Osteocyte (in vitro differentiated cells): ENCODE measurements around the gene IFI16. TPM values are rescaled to one million over a fixed set of nuclear protein-coding genes. Genes with fewer than 3 reads are reported as not detected.
"Not testable (repeated sequence)": the region's sequence is repeated elsewhere in the genome, so short reads cannot be mapped to it uniquely, and the experiment has no call there.

Experiments
- DNase-seq: peaks from one replicate; pipeline ENCODE4 v3.0.0; 2021; ENCODE audit warnings: mixed read lengths; ENCODE audit not compliant: unreplicated experiment; ENCODE audit errors: extremely low spot score
- H3K27ac Mint-ChIP-seq: one replicate; pipeline ENCODE4 v1.8.0; 2021; ENCODE audit warnings: mild to moderate bottlenecking, mixed read lengths; ENCODE audit not compliant: unreplicated experiment
- H3K27me3 Mint-ChIP-seq: one replicate; pipeline ENCODE4 v1.8.0; 2021; ENCODE audit warnings: mixed read lengths; ENCODE audit not compliant: unreplicated experiment
- H3K36me3 Mint-ChIP-seq: one replicate; pipeline ENCODE4 v1.8.0; 2021; ENCODE audit warnings: mixed read lengths; ENCODE audit not compliant: unreplicated experiment
- H3K4me1 Mint-ChIP-seq: one replicate; pipeline ENCODE4 v1.8.0; 2021; ENCODE audit warnings: mixed read lengths; ENCODE audit not compliant: unreplicated experiment
- H3K4me3 Mint-ChIP-seq: one replicate; pipeline ENCODE4 v1.8.0; 2021; ENCODE audit warnings: mild to moderate bottlenecking, moderate library complexity, mixed read lengths; ENCODE audit not compliant: unreplicated experiment
- H3K9me3 Mint-ChIP-seq: one replicate; pipeline ENCODE4 v1.8.0; 2021; ENCODE audit warnings: mixed read lengths; ENCODE audit not compliant: unreplicated experiment
- CTCF ChIP-seq: fragments of 200-600 bp; sonication (generic); IDR thresholded peaks from 2 replicates; pipeline ENCODE4 v1.5.0; 2021; ENCODE audit warnings: antibody characterized with exemption, mild to moderate bottlenecking, moderate library complexity
- total RNA-seq: library from RNA; stranded (reverse); gene quantifications from 2 replicates; pipeline ENCODE4 v1.2.1, GENCODE V29; 2021

Gene IFI16
- total RNA-seq, 1 donor from 2014 or later: 62.4 TPM

GRCh38 chr1:159005676-159006075 lies 4.0 kb upstream of the IFI16 start:
- no peak for DNase-seq
- no peak overlapping the region for H3K27ac Mint-ChIP-seq
- no peaks in the 10 kb centered on the region for H3K36me3 Mint-ChIP-seq
- H3K4me1 Mint-ChIP-seq: peaks cover 20% of the 10 kb centered on the region
- H3K27me3 Mint-ChIP-seq: no peaks in the 10 kb centered on the region
- H3K4me3 Mint-ChIP-seq: no peak overlapping the region
- no peaks in the 10 kb centered on the region for H3K9me3 Mint-ChIP-seq
- no peak for TF ChIP-seq CTCF

- not testable (repeated sequence) for H3K27ac Mint-ChIP-seq
These were observed 3.4 kb upstream of the IFI16 start for GRCh38 chr1:159006210-159006807.

GRCh38 chr1:159007726-159008125 lies 2.0 kb upstream of the IFI16 start:
- peaks cover 29% of the 10 kb centered on the region for H3K4me1 Mint-ChIP-seq

More at GRCh38 chr1:159006210-159006807, 3.4 kb upstream of the IFI16 start:
- peaks cover 19% of the 10 kb centered on the region for H3K4me1 Mint-ChIP-seq
- not testable (repeated sequence) for H3K27me3 Mint-ChIP-seq, H3K4me3 Mint-ChIP-seq, H3K9me3 Mint-ChIP-seq, DNase-seq, H3K36me3 Mint-ChIP-seq

DNA sequence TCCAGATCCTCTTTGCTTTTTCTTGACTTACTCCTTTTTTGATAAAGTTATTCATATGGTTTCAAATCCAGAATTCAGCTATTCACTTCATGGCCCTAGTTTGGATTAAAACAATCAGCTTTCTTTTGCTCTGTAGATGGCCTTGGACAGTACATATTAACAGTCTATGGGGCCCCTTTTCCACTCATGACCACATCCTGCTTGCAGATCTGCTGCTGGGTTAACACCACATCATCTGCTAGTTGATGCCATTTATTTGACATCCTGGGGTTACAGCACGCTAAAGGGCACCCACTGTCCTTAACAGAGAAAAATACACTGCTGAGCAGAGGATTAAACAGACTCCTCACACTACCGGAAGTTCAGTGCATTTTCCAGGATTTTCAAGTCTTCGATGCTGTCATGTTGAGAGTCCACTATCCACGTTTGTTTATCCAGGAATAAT lies 941 bp upstream of the IFI16 start:
- H3K4me1 Mint-ChIP-seq: peaks cover 36% of the 10 kb centered on the region
- H3K4me3 Mint-ChIP-seq: no peak overlapping the region
- peaks cover 9% of the 10 kb centered on the region for H3K36me3 Mint-ChIP-seq
- DNase-seq: no peak
- peak overlapping the region; percentile 95 for H3K27ac Mint-ChIP-seq
- H3K27me3 Mint-ChIP-seq: no peaks in the 10 kb centered on the region
- no peaks in the 10 kb centered on the region for H3K9me3 Mint-ChIP-seq
- TF ChIP-seq CTCF: no peak

More at GRCh38 chr1:159007726-159008125, 2.0 kb upstream of the IFI16 start:
- no peak overlapping the region for H3K27ac Mint-ChIP-seq
- H3K9me3 Mint-ChIP-seq: no peaks in the 10 kb centered on the region
- H3K4me3 Mint-ChIP-seq: no peak overlapping the region
- H3K36me3 Mint-ChIP-seq: peaks cover 3% of the 10 kb centered on the region
- H3K27me3 Mint-ChIP-seq: no peaks in the 10 kb centered on the region
- no peak for TF ChIP-seq CTCF
- DNase-seq: no peak

- no peak for DNase-seq
- TF ChIP-seq CTCF: no peak
- H3K4me3 Mint-ChIP-seq: peak overlapping the region; percentile 83
- no peaks in the 10 kb centered on the region for H3K27me3 Mint-ChIP-seq
- no peaks in the 10 kb centered on the region for H3K9me3 Mint-ChIP-seq
- peaks cover 38% of the 10 kb centered on the region for H3K4me1 Mint-ChIP-seq
- H3K27ac Mint-ChIP-seq: peak overlapping the region; percentile 95
- peaks cover 10% of the 10 kb centered on the region for H3K36me3 Mint-ChIP-seq
These were observed 420 bp upstream of the IFI16 start for GRCh38 chr1:159009287-159009686.
